ENCODE results near the gene MAPK11. TPM values are rescaled to one million over a fixed set of nuclear protein-coding genes. Genes with fewer than 3 reads are reported as not detected.
"Not testable (repeated sequence)": the region's sequence is repeated elsewhere in the genome, so short reads cannot be mapped to it uniquely, and the experiment has no call there.

The MAPK11 gene
- total RNA-seq, 1 donor from 2014 or later = 26.1 TPM

GRCh38 chr22:50273352-50273751 is 3.2 kb upstream of the MAPK11 start:
- not testable (repeated sequence) for DNase-seq, ATAC-seq, H3K27ac ChIP-seq, H3K9me3 ChIP-seq, H3K4me3 ChIP-seq, H3K27me3 ChIP-seq
- Histone ChIP-seq H3K4me1 (peaks cover 33% of the 10 kb centered on the region), H3K36me3 (peaks cover 33% of the 10 kb centered on the region)
- peak; percentile 18 for TF ChIP-seq CTCF (IDR thresholded peaks at IDR 0.05)
- intact Hi-C loops (cut with DNase I) = loop anchor here (10.0 kb wide), 1 partner anchor 51 kb away; the partner anchor contains the start of gene DENND6B

GRCh38 chr22:50272044-50272802 is 2.0 kb upstream of the MAPK11 start:
- DNase-seq (no peak), ATAC-seq (no peak)
- TF ChIP-seq CTCF (IDR thresholded peaks at IDR 0.05) = no peak
- H3K27ac ChIP-seq = no peak overlapping the region
- no peaks in the 10 kb centered on the region for H3K27me3 ChIP-seq
- no peaks in the 10 kb centered on the region for H3K9me3 ChIP-seq
- intact Hi-C loops (cut with DNase I) = loop anchor here (10.0 kb wide), 1 partner anchor 53 kb away; the partner anchor contains the start of gene DENND6B
- H3K4me1 ChIP-seq = peaks cover 40% of the 10 kb centered on the region
- H3K36me3 ChIP-seq = peaks cover 22% of the 10 kb centered on the region
- peak overlapping the region; percentile 56 for H3K4me3 ChIP-seq

- intact Hi-C loops (cut with DNase I) = loop anchor here (10.0 kb wide), 1 partner anchor 53 kb away; the partner anchor contains the start of gene DENND6B
- no peak for TF ChIP-seq CTCF (IDR thresholded peaks at IDR 0.05)
- peaks cover 43% of the 10 kb centered on the region for H3K4me1 ChIP-seq
- H3K27me3 ChIP-seq = no peaks in the 10 kb centered on the region
- DNase-seq (peak; percentile 84), ATAC-seq (peak; percentile 32)
- H3K4me3 ChIP-seq = peak overlapping the region; percentile 56
- peaks cover 16% of the 10 kb centered on the region for H3K36me3 ChIP-seq
- H3K9me3 ChIP-seq = no peaks in the 10 kb centered on the region
- H3K27ac ChIP-seq = peak overlapping the region; percentile 39
Observed at GRCh38 chr22:50271519-50271970, 1.4 kb upstream of the MAPK11 start.

GRCh38 chr22:50270666-50271394 is 650 bp upstream of the MAPK11 start:
- DNase-seq (peak; percentile 87), ATAC-seq (peak; percentile 54)
- H3K27ac ChIP-seq = peak overlapping the region; percentile 63
- no peak for TF ChIP-seq CTCF (IDR thresholded peaks at IDR 0.05)
- H3K27me3 ChIP-seq = no peaks in the 10 kb centered on the region
- intact Hi-C loops (cut with DNase I) = loop anchor here (10.0 kb wide), 1 partner anchor 54 kb away; the partner anchor contains the start of gene DENND6B
- H3K4me1 ChIP-seq = peaks cover 43% of the 10 kb centered on the region
- H3K36me3 ChIP-seq = peaks cover 11% of the 10 kb centered on the region
- peak overlapping the region; percentile 56 for H3K4me3 ChIP-seq
- H3K9me3 ChIP-seq = no peaks in the 10 kb centered on the region

- no peak for TF ChIP-seq CTCF (IDR thresholded peaks at IDR 0.05)
- peaks cover 43% of the 10 kb centered on the region for H3K4me1 ChIP-seq
- DNase-seq (no peak), ATAC-seq (no peak)
- H3K27me3 ChIP-seq = no peaks in the 10 kb centered on the region
- peak overlapping the region; percentile 13 for H3K27ac ChIP-seq
- intact Hi-C loops (cut with DNase I) = loop anchor here (10.0 kb wide), 1 partner anchor 235 kb away; the partner anchor contains the start of genes LMF2 and NCAPH2
- peak overlapping the region; percentile 56 for H3K4me3 ChIP-seq
- no peaks in the 10 kb centered on the region for H3K36me3 ChIP-seq
- H3K9me3 ChIP-seq = no peaks in the 10 kb centered on the region
Observed at GRCh38 chr22:50269573-50269969, 609 bp downstream of the MAPK11 start.

Measured in upper lobe of right lung (tissue), 1 donor.